K562 (cell line): ENCODE data around the gene IBTK. TPM values are rescaled to one million over a fixed set of nuclear protein-coding genes. Genes with fewer than 3 reads are reported as not detected.

Experiments used
- ATAC-seq: fragments of 200-7000 bp; cut with Tn5 transposase; 3 replicates; pipeline ENCODE4 v1.9.1; 2020; ENCODE audit warnings: moderate library complexity
- BruUV-seq: library from RNA; stranded (reverse); fragments of 400-500 nt; replicated peaks from 2 replicates; lab custom pipeline; 2021; lab: Mats Ljungman, UMichigan
- CTCF ChIA-PET: fragments of 300-600 bp; formaldehyde crosslinking; extraction: SDS; loops from one replicate; lab custom pipeline; 2021; ENCODE audit warnings: low intra/inter-chr PET ratio; lab: Yijun Ruan, JAX
- POLR2A ChIA-PET: fragments of 300-600, 350-650 bp; sonication (Branson Sonifier 250); formaldehyde crosslinking; extraction: SDS; loops from one replicate; lab custom pipeline; 2021; ENCODE audit warnings: antibody characterized with exemption, inconsistent platforms; lab: Yijun Ruan, JAX
- DNase-seq, 4 experiments: peaks; one replicate each; pipeline versions ENCODE4 v3.0.0 to v3.0.0-alpha.2; 2011 to 2018; ENCODE audit warnings: low spot score in 3 of 4, mixed read lengths in 3 of 4; ENCODE audit errors: extremely low read depth in 1 of 4
- FAIRE-seq: peaks from 2 replicates; lab custom pipeline; 2011; peaks lifted over from hg19 to GRCh38; lab: Jason Lieb, UNC
- H2AFZ ChIP-seq: 2 replicates; pipeline ENCODE4 v1.6.0; 2011; ENCODE audit warnings: low read depth, low read length, control low read depth, inconsistent platforms
- H3K27ac ChIP-seq: fragments of 200-600 bp; 3 replicates; pipeline ENCODE4 v1.8.0; 2011; ENCODE audit warnings: low read depth, mild to moderate bottlenecking, control low read depth, inconsistent platforms, low read length, moderate library complexity, mixed read lengths; ENCODE audit errors: extremely low read depth
- H3K27me3 ChIP-seq, 2 experiments: fragments of 300-600 bp in 1 of 2; 2 replicates in 1 of 2; 3 replicates in 1 of 2; pipeline versions ENCODE4 v1.6.0 to v1.8.0; 2011; ENCODE audit warnings: inconsistent platforms in 2 of 2, low read length in 2 of 2, mild to moderate bottlenecking in 1 of 2, mixed read lengths in 1 of 2, moderate library complexity in 1 of 2; ENCODE audit not compliant: control insufficient read depth in 2 of 2, insufficient read depth in 2 of 2
- H3K36me3 ChIP-seq: fragments of 300-600 bp; 3 replicates; pipeline ENCODE4 v1.8.0; 2011; ENCODE audit warnings: mild to moderate bottlenecking, low read length, inconsistent platforms; ENCODE audit not compliant: control insufficient read depth, insufficient read depth
- H3K4me1 ChIP-seq, 2 experiments: fragments of 200-600 bp in 1 of 2; replicated peaks in 1 of 2; 2 replicates in 1 of 2; 3 replicates in 1 of 2; pipeline versions ENCODE4 v1.5.1 to v1.8.0; 2011; ENCODE audit warnings: inconsistent platforms in 2 of 2, low read length in 2 of 2, mild to moderate bottlenecking in 1 of 2, mixed read lengths in 1 of 2, moderate library complexity in 1 of 2; ENCODE audit not compliant: control insufficient read depth in 2 of 2, insufficient read depth in 2 of 2
- H3K4me2 ChIP-seq: 2 replicates; pipeline ENCODE4 v1.6.1; 2011; ENCODE audit warnings: low read length, control low read depth, inconsistent platforms, mixed read lengths; ENCODE audit not compliant: insufficient read depth
- H3K4me3 ChIP-seq: fragments of 200-600 bp; sonication (generic), shearing (Covaris generic); 2 replicates; pipeline ENCODE4 v1.5.1; 2016; ENCODE audit warnings: control low read depth, inconsistent platforms
- H3K79me2 ChIP-seq: fragments of 200-600 bp; 3 replicates; pipeline ENCODE4 v1.8.0; 2011; ENCODE audit warnings: low read length, inconsistent platforms; ENCODE audit not compliant: control insufficient read depth, insufficient read depth
- H3K9ac ChIP-seq, 2 experiments: 2 replicates each; pipeline versions ENCODE4 v1.6.0 to v1.6.1; 2011; ENCODE audit warnings: low read depth in 2 of 2, low read length in 2 of 2, control low read depth in 1 of 2, inconsistent platforms in 1 of 2, mild to moderate bottlenecking in 1 of 2, mixed read lengths in 1 of 2; ENCODE audit not compliant: insufficient read depth in 1 of 2
- H3K9me1 ChIP-seq: one replicate; pipeline ENCODE4 v1.6.0; 2011; ENCODE audit warnings: inconsistent platforms, mild to moderate bottlenecking, low read length, moderate library complexity; ENCODE audit not compliant: control insufficient read depth, insufficient read depth
- H3K9me3 ChIP-seq: replicated peaks from 2 replicates; pipeline ENCODE4 v1.5.1; 2011; ENCODE audit warnings: low read depth, low read length, inconsistent platforms; ENCODE audit not compliant: control insufficient read depth, insufficient read depth
- H4K20me1 ChIP-seq: replicated peaks from 2 replicates; pipeline ENCODE4 v1.6.1; 2011; ENCODE audit warnings: low read length, inconsistent platforms, mixed read lengths; ENCODE audit not compliant: control insufficient read depth, insufficient read depth
- NBN ChIP-seq: fragments of 450-650 bp; IDR thresholded peaks from 2 replicates; pipeline ENCODE4 v1.6.1; 2016; ENCODE audit warnings: low read depth, mild to moderate bottlenecking
- SREBF1 ChIP-seq: fragments of 150-350 bp; IDR thresholded peaks from 2 replicates; pipeline ENCODE4 v1.6.1; 2014; ENCODE audit warnings: antibody characterized with exemption, low read depth, low read length, borderline replicate concordance
- WGBS: fragments of 100-300 bp; shearing (Covaris generic); methylation state at CpG from one replicate; pipeline ENCODE4 v1.1.6; 2016; ENCODE audit warnings: low coverage, mixed read lengths; ENCODE audit not compliant: insufficient coverage; ENCODE audit errors: missing lambda C conversion rate; 5-methylcytosine and 5-hydroxymethylcytosine counted together
- in situ Hi-C: fragments of 300-500 bp; cut with MboI; formaldehyde crosslinking; loops from 4 replicates; pipeline ENCODE4 v1.15.0; 2018; ENCODE audit warnings: inconsistent platforms, mixed read lengths
- intact Hi-C: fragments of 100-400 bp; cut with micrococcal nuclease; formaldehyde crosslinking; loops from 2 replicates; pipeline ENCODE4 v1.14.2; 2022
- polyA plus RNA-seq, 8 experiments: library from polyadenylated mRNA; depleted of rRNA in 4 of 8; stranded (reverse) in 5 of 8; unstranded in 3 of 8; fragments of >200 nt; fragmentation: Nextera tagmentation in 2 of 8; fragmentation: Illumina TruSeq in 1 of 8; extraction: Ambion mirVana in 2 of 8; extraction: Trizol in 1 of 8; gene quantifications; 2 replicates each; pipeline versions ENCODE4 v1.2.1 to v1.2.3, GENCODE V29; 2011 to 2014; ENCODE audit warnings: inconsistent platforms in 1 of 8, missing spikeins in 1 of 8
- total RNA-seq, 7 experiments: library from RNA; depleted of rRNA in 6 of 7; stranded (reverse); fragments of >200 nt in 6 of 7; fragmentation: Illumina TruSeq in 2 of 7; extraction: Trizol in 2 of 7; gene quantifications; 2 replicates each; pipeline versions ENCODE4 v1.2.1 to v1.2.3, GENCODE V29; 2011 to 2021; ENCODE audit warnings: low replicate concordance in 1 of 7
- TF ChIP-seq, protein P1 (sequence below): fragments of 250-450 bp; sonication (Bioruptor Pico); IDR thresholded peaks from 2 replicates; pipeline ENCODE4 v1.4.0; 2020; ENCODE audit warnings: borderline replicate concordance
- TF ChIP-seq, protein P2 (sequence below): sonication (generic); formaldehyde crosslinking; IDR thresholded peaks from 2 replicates; pipeline ENCODE4 v1.8.0; 2022; ENCODE audit warnings: mild to moderate bottlenecking, missing genetic modification reagents
- TF ChIP-seq, protein P3 (sequence below), 2 experiments: fragments of 150-350 bp in 1 of 2; IDR thresholded peaks; 2 replicates each; pipeline ENCODE4 v1.6.1; 2012 to 2016; ENCODE audit warnings: low read depth in 2 of 2, low read length in 2 of 2, mild to moderate bottlenecking in 1 of 2, moderate library complexity in 1 of 2
- TF ChIP-seq, protein P4 (sequence below): fragments of 450-650 bp; IDR thresholded peaks from 2 replicates; pipeline ENCODE4 v1.6.1; 2018; ENCODE audit not compliant: partially characterized antibody
- TF ChIP-seq, protein P5 (sequence below): sonication (generic); formaldehyde crosslinking; IDR thresholded peaks from 2 replicates; pipeline ENCODE4 v1.8.1; 2022; ENCODE audit warnings: missing genetic modification reagents

The IBTK gene
- total and polyA plus RNA-seq, 9 of the 15 experiments (the other 6 are each of a cell fraction or from before 2014, with no cell fraction given): 13.2 to 36.4 (median 21.8) TPM

DNA sequence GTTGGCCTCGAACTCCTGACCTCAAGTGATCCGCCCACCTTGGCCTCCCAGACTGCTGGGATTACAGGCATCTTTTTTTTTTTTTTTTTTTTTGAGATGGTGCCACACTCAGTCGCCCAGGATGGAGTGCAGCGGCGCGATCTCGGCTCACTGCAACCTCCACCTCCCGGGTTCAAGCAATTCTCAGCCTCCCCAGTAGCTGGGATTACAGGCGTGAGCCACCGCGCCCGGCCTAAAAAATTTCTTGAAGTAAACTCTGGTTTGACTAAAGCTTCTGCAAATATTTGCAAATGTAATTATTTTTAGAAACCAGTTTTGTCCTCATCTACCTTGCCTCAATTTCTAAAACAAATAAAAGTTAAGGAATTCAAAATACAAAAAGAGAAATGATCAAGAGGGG, 1.2 kb downstream of the IBTK start (continued):
- TF ChIP-seq, protein P1, sequence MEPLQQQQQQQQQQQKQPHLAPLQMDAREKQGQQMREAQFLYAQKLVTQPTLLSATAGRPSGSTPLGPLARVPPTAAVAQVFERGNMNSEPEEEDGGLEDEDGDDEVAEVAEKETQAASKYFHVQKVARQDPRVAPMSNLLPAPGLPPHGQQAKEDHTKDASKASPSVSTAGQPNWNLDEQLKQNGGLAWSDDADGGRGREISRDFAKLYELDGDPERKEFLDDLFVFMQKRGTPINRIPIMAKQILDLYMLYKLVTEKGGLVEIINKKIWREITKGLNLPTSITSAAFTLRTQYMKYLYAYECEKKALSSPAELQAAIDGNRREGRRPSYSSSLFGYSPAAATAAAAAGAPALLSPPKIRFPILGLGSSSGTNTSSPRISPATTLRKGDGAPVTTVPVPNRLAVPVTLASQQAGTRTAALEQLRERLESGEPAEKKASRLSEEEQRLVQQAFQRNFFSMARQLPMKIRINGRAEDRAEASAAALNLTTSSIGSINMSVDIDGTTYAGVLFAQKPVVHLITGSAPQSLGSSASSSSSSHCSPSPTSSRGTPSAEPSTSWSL: no peak
- no peak for TF ChIP-seq NBN
- TF ChIP-seq, protein P2, sequence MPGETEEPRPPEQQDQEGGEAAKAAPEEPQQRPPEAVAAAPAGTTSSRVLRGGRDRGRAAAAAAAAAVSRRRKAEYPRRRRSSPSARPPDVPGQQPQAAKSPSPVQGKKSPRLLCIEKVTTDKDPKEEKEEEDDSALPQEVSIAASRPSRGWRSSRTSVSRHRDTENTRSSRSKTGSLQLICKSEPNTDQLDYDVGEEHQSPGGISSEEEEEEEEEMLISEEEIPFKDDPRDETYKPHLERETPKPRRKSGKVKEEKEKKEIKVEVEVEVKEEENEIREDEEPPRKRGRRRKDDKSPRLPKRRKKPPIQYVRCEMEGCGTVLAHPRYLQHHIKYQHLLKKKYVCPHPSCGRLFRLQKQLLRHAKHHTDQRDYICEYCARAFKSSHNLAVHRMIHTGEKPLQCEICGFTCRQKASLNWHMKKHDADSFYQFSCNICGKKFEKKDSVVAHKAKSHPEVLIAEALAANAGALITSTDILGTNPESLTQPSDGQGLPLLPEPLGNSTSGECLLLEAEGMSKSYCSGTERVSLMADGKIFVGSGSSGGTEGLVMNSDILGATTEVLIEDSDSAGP (CRISPR knock-in tag): no peak

DNA sequence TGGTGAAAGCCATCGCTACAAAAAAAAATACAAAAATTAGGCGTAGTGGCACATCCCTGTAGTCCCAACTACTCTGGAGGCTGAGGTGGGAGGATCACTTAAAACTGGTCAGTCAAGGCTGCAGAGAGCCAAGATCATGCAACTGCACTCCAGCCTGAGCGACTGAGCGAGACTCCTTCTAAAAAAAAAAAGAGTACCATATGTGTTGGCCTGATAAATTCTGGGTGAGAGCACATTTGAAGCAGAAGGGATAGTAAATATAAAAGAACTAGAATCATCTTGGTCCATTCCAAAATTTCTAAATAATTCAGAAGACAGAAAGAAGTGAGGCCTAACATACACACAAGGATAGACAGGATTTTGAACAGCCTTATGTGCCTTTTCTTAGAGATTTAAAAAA, 2.2 kb downstream of the IBTK start:
- POLR2A ChIA-PET: no interaction called here
- ATAC-seq (no peak), FAIRE-seq (no peak), DNase-seq (peak in 1 of 4 experiments; percentile 50)
- H3K79me2 ChIP-seq: peaks cover 69% of the 10 kb centered on the region
- WGBS: 26% methylated on average over 4 of the region's 4 CpGs
- BruUV-seq: no TSS peak
- H4K20me1 ChIP-seq: no peaks in the 10 kb centered on the region
- peak overlapping the region; percentile 83 for H3K4me3 ChIP-seq
- intact Hi-C loops (loop anchor here (5.0 kb wide), 1 partner anchor 38 kb away; no protein-coding TSS in a partner anchor), in situ Hi-C loops (loop anchor here (25.0 kb wide), 1 partner anchor 942 kb away; the partner anchor contains the start of genes PGM3 and RWDD2A)
- peak overlapping the region; percentile 68 for H3K4me2 ChIP-seq
- CTCF ChIA-PET: no interaction called here
- no peaks in the 10 kb centered on the region for H3K9me1 ChIP-seq
- H3K27me3 ChIP-seq: no peaks in the 10 kb centered on the region
- peak overlapping the region; percentile 41; the same call in 2 of the 3 replicates for H3K27ac ChIP-seq
- 0 out of 2 replicates have a peak, but pooled peaks cover 1% of the 10 kb centered on the region for H3K9me3 ChIP-seq
- H3K4me1 ChIP-seq: peaks cover 12 to 14% of the 10 kb centered on the region in 2 experiments; a peak in 4 of 5 replicates
- H3K36me3 ChIP-seq: peaks cover 16% of the 10 kb centered on the region; the same call in 2 of the 3 replicates
- H3K9ac ChIP-seq: peak overlapping the region; percentile 53 to 66; a peak in 3 of 4 replicates
- H2AFZ ChIP-seq: no peak overlapping the region
- TF ChIP-seq, protein P3, sequence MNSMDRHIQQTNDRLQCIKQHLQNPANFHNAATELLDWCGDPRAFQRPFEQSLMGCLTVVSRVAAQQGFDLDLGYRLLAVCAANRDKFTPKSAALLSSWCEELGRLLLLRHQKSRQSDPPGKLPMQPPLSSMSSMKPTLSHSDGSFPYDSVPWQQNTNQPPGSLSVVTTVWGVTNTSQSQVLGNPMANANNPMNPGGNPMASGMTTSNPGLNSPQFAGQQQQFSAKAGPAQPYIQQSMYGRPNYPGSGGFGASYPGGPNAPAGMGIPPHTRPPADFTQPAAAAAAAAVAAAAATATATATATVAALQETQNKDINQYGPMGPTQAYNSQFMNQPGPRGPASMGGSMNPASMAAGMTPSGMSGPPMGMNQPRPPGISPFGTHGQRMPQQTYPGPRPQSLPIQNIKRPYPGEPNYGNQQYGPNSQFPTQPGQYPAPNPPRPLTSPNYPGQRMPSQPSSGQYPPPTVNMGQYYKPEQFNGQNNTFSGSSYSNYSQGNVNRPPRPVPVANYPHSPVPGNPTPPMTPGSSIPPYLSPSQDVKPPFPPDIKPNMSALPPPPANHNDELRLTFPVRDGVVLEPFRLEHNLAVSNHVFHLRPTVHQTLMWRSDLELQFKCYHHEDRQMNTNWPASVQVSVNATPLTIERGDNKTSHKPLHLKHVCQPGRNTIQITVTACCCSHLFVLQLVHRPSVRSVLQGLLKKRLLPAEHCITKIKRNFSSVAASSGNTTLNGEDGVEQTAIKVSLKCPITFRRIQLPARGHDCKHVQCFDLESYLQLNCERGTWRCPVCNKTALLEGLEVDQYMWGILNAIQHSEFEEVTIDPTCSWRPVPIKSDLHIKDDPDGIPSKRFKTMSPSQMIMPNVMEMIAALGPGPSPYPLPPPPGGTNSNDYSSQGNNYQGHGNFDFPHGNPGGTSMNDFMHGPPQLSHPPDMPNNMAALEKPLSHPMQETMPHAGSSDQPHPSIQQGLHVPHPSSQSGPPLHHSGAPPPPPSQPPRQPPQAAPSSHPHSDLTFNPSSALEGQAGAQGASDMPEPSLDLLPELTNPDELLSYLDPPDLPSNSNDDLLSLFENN (IDR thresholded peaks at IDR 0.05; ENCODE audit: low read depth in 2 of 2, low read length in 2 of 2): no peak
- TF ChIP-seq, protein P4, sequence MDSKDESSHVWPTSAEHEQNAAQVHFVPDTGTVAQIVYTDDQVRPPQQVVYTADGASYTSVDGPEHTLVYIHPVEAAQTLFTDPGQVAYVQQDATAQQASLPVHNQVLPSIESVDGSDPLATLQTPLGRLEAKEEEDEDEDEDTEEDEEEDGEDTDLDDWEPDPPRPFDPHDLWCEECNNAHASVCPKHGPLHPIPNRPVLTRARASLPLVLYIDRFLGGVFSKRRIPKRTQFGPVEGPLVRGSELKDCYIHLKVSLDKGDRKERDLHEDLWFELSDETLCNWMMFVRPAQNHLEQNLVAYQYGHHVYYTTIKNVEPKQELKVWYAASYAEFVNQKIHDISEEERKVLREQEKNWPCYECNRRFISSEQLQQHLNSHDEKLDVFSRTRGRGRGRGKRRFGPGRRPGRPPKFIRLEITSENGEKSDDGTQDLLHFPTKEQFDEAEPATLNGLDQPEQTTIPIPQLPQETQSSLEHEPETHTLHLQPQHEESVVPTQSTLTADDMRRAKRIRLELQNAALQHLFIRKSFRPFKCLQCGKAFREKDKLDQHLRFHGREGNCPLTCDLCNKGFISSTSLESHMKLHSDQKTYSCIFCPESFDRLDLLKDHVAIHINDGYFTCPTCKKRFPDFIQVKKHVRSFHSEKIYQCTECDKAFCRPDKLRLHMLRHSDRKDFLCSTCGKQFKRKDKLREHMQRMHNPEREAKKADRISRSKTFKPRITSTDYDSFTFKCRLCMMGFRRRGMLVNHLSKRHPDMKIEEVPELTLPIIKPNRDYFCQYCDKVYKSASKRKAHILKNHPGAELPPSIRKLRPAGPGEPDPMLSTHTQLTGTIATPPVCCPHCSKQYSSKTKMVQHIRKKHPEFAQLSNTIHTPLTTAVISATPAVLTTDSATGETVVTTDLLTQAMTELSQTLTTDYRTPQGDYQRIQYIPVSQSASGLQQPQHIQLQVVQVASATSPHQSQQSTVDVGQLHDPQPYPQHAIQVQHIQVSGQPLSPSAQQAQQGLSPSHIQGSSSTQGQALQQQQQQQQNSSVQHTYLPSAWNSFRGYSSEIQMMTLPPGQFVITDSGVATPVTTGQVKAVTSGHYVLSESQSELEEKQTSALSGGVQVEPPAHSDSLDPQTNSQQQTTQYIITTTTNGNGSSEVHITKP: peak; percentile 70
- no peak for TF ChIP-seq SREBF1
- TF ChIP-seq, protein P5, sequence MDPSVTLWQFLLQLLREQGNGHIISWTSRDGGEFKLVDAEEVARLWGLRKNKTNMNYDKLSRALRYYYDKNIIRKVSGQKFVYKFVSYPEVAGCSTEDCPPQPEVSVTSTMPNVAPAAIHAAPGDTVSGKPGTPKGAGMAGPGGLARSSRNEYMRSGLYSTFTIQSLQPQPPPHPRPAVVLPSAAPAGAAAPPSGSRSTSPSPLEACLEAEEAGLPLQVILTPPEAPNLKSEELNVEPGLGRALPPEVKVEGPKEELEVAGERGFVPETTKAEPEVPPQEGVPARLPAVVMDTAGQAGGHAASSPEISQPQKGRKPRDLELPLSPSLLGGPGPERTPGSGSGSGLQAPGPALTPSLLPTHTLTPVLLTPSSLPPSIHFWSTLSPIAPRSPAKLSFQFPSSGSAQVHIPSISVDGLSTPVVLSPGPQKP: no peak
